CD4-positive, alpha-beta T cell (primary cell): ENCODE measurements around the gene LLGL1. TPM values are rescaled to one million over a fixed set of nuclear protein-coding genes. Genes with fewer than 3 reads are reported as not detected.
A peak's percentile ranks its signal among the peaks of the same experiment; 100 is the strongest.

Experiments
- ATAC-seq: fragments of 200-7000 bp; cut with Tn5 transposase; one replicate; pipeline ENCODE4 v1.10.0; 2022; ENCODE audit warnings: mild to moderate bottlenecking; ENCODE audit not compliant: poor library complexity
- CTCF ChIA-PET: fragments of 350-600 bp; sonication (Branson Sonifier 250); formaldehyde crosslinking; loops from one replicate; lab custom pipeline; 2021; ENCODE audit warnings: antibody characterized with exemption, inconsistent platforms; lab: Charles Lee
- POLR2A ChIA-PET: fragments of 350-600 bp; sonication (Branson Sonifier 250); formaldehyde crosslinking; loops from one replicate; lab custom pipeline; 2021; ENCODE audit warnings: antibody characterized with exemption, inconsistent platforms; lab: Charles Lee
- DNase-seq, 14 experiments: peaks; one replicate each; pipeline ENCODE4 v3.0.0-alpha.2; 2013 to 2020; ENCODE audit warnings: mixed read lengths in 2 of 14
- H3K27ac ChIP-seq, 2 donors: one replicate each; pipeline versions ENCODE4 v1.5.1 to v1.7.0; 2013; ENCODE audit warnings: low read length in 2 of 2, low read depth in 1 of 2, mild to moderate bottlenecking in 1 of 2
- H3K27me3 ChIP-seq, 2 experiments: 1 replicate in 1 of 2; 2 replicates in 1 of 2; pipeline versions ENCODE4 v1.6.1 to v1.7.0; 2013; ENCODE audit warnings: low read length in 2 of 2, control low read depth in 1 of 2, mild to moderate bottlenecking in 1 of 2, moderate library complexity in 1 of 2; ENCODE audit not compliant: insufficient read depth in 2 of 2, control insufficient read depth in 1 of 2
- H3K36me3 ChIP-seq: one replicate; pipeline ENCODE4 v1.6.1; 2013; ENCODE audit warnings: low read length, control low read depth; ENCODE audit not compliant: insufficient read depth
- H3K4me1 ChIP-seq: one replicate; pipeline ENCODE4 v1.6.1; 2013; ENCODE audit warnings: low read length, control low read depth; ENCODE audit not compliant: insufficient read depth
- H3K4me3 ChIP-seq: one replicate; pipeline ENCODE4 v1.5.1; 2013; ENCODE audit warnings: mild to moderate bottlenecking, low read length, moderate library complexity
- H3K9me3 ChIP-seq, 2 experiments: 1 replicate in 1 of 2; 2 replicates in 1 of 2; pipeline versions ENCODE4 v1.6.1 to v1.7.0; 2013; ENCODE audit warnings: low read length in 2 of 2, mild to moderate bottlenecking in 2 of 2, control low read depth in 1 of 2, moderate library complexity in 1 of 2; ENCODE audit not compliant: control insufficient read depth in 1 of 2, insufficient read depth in 1 of 2
- H3K27ac Mint-ChIP-seq: one replicate; pipeline ENCODE4 v1.8.0; 2020; ENCODE audit warnings: mixed read lengths
- H3K27me3 Mint-ChIP-seq: one replicate; pipeline ENCODE4 v1.8.0; 2021; ENCODE audit warnings: mixed read lengths
- H3K36me3 Mint-ChIP-seq: one replicate; pipeline ENCODE4 v1.8.0; 2021; ENCODE audit warnings: low read depth, mixed read lengths
- H3K4me1 Mint-ChIP-seq: one replicate; pipeline ENCODE4 v1.8.0; 2021; ENCODE audit warnings: low read depth, mixed read lengths
- H3K4me3 Mint-ChIP-seq: one replicate; pipeline ENCODE4 v1.8.0; 2020; ENCODE audit warnings: mild to moderate bottlenecking, mixed read lengths
- H3K9me3 Mint-ChIP-seq: one replicate; pipeline ENCODE4 v1.8.0; 2020; ENCODE audit warnings: mixed read lengths
- intact Hi-C, 2 experiments: fragments of 100-400 bp; cut with DNase I in 1 of 2; cut with micrococcal nuclease in 1 of 2; formaldehyde crosslinking; loops; one replicate each; pipeline versions ENCODE4 v1.15.1 to v1.9.0; 2023 to 2025; cut with DNase I, micrococcal nuclease
- total RNA-seq, 174 experiments: library from RNA in 2 of 174; stranded (reverse) in 2 of 174; gene quantifications; one replicate each; pipeline ENCODE4 v1.2.3 and lab custom pipeline; 2021 to 2026
- TF ChIP-seq, protein P1 (sequence below): fragments of 200-600 bp; IDR thresholded peaks from one replicate; pipeline ENCODE4 v1.8.0; 2022; ENCODE audit warnings: antibody characterized with exemption, mild to moderate bottlenecking

Gene LLGL1
- total RNA-seq, 2 experiments from 2014 or later, result 10.8 to 11.6 TPM

DNA sequence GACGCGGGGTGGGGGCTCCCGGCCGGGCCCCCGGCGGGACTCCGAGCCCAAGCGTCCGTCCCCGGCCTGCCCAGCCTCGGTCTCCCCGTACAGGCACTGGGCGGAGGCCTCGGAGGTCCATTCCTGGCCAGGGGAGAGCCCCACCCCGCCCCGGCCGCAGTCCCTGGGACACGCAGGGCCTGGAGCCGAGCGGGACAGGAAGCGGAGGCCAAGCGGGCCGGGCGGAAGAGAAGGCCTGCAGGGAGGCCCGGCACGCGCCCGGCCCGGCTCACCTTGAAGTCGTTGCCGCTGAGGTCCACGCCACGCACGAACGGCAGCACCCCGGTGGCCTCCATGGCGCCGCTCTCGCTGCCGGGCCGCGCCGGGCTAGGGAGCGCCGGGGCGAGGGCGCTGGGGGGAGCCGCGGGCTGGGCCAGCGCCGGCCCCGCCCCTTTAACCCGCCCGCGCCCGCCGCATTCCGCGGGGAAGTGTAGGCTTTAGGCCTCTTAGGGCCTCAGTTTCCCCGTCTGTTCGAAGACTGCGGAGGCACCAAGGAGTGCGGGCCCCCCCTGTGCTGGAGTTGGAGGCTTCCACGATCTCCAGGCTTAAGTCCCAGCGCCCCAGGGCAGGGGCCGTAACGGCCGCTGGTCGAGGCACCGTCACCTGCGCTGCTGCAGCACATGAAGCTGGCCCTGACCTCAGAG lies 33.1 kb downstream of the LLGL1 start, which contains the start of gene FLII:
FLII (minus strand) TSS at position 383 of the 683 bp plus-strand sequence; CDS start at position 335, 48 bp downstream.
- Histone ChIP-seq H3K36me3 (peaks cover 34% of the 10 kb centered on the region), H3K9me3 (no peaks in the 10 kb centered on the region), H3K4me3 (peak within 1 kb of the TSS; percentile 91), H3K27me3 (no peaks in the 10 kb centered on the region), H3K27ac (peak within 1 kb of the TSS; percentile 72 to 79), H3K4me1 (peaks cover 65% of the 10 kb centered on the region)
- intact Hi-C loops, result no loop called here
- TF ChIP-seq, protein P1, sequence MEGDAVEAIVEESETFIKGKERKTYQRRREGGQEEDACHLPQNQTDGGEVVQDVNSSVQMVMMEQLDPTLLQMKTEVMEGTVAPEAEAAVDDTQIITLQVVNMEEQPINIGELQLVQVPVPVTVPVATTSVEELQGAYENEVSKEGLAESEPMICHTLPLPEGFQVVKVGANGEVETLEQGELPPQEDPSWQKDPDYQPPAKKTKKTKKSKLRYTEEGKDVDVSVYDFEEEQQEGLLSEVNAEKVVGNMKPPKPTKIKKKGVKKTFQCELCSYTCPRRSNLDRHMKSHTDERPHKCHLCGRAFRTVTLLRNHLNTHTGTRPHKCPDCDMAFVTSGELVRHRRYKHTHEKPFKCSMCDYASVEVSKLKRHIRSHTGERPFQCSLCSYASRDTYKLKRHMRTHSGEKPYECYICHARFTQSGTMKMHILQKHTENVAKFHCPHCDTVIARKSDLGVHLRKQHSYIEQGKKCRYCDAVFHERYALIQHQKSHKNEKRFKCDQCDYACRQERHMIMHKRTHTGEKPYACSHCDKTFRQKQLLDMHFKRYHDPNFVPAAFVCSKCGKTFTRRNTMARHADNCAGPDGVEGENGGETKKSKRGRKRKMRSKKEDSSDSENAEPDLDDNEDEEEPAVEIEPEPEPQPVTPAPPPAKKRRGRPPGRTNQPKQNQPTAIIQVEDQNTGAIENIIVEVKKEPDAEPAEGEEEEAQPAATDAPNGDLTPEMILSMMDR, result no peak
- Mint-ChIP-seq H3K4me3 (peak within 1 kb of the TSS; percentile 93), H3K9me3 (no peaks in the 10 kb centered on the region), H3K36me3 (peaks cover 25% of the 10 kb centered on the region), H3K27me3 (no peaks in the 10 kb centered on the region), H3K4me1 (peaks cover 48% of the 10 kb centered on the region), H3K27ac (peak within 1 kb of the TSS; percentile 90)
- CTCF ChIA-PET, result no interaction called here
- DNase-seq (peak in 13 of 14 experiments; percentile 24 to 80 (median 52)), ATAC-seq (peak; percentile 40)
- POLR2A ChIA-PET, result interaction anchor here (2.0 kb wide), 1 partner anchor 75 kb away, joined by 9 read pairs; the partner anchor contains the start of gene ALKBH5

GRCh38 chr17:18259621-18260331 lies 34.3 kb downstream of the LLGL1 start:
- H3K4me1 Mint-ChIP-seq, result peaks cover 48% of the 10 kb centered on the region

More at GRCh38 chr17:18259621-18260331, 34.3 kb downstream of the LLGL1 start:
- no peak for ATAC-seq
- POLR2A ChIA-PET, result interaction anchor here (2.0 to 3.1 kb wide), 2 partner anchors 55 to 76 kb away, joined by 9 to 14 read pairs; partner anchors contain the start of genes ALKBH5, SMCR8 and TOP3A
- Mint-ChIP-seq H3K4me3 (peak overlapping the region; percentile 93), H3K36me3 (peaks cover 16% of the 10 kb centered on the region), H3K27ac (peak overlapping the region; percentile 90), H3K27me3 (no peaks in the 10 kb centered on the region), H3K9me3 (no peaks in the 10 kb centered on the region)
- Histone ChIP-seq H3K36me3 (peaks cover 34% of the 10 kb centered on the region), H3K4me1 (peaks cover 65% of the 10 kb centered on the region), H3K9me3 (no peaks in the 10 kb centered on the region), H3K27me3 (no peaks in the 10 kb centered on the region), H3K4me3 (peak overlapping the region; percentile 78), H3K27ac (peak overlapping the region; percentile 23 to 85)
- CTCF ChIA-PET, result interaction anchor here (0.9 kb wide), 1 partner anchor 42 kb away, joined by 3 read pairs; no protein-coding TSS in a partner anchor
- TF ChIP-seq, protein P1, result no peak
- intact Hi-C loops, result loop anchor here (1.0 to 2.0 kb wide), 3 partner anchors 34 to 103 kb away; partner anchors contain the start of genes SMCR8 (in 2 of the 2), LLGL1 (in 1 of the 2) and SHMT1 (in 1 of the 2)
- DNase-seq, result no peak
